GM21390 (cell line): ENCODE results near the gene HSPB9.

Experiments
- ATAC-seq: cut with Tn5 transposase; IDR thresholded peaks from one replicate; pipeline ENCODE4 v1.9.1; 2021; ENCODE audit not compliant: unreplicated experiment

HSPB9 gene

GRCh38 chr17:42098730-42099399 is 23.7 kb upstream of the HSPB9 start:
- no peak for ATAC-seq

GRCh38 chr17:42101513-42102292 is 20.9 kb upstream of the HSPB9 start:
- no peak for ATAC-seq

GRCh38 chr17:42103221-42103954 is 19.2 kb upstream of the HSPB9 start:
- no peak for ATAC-seq

- no peak for ATAC-seq
Observed at GRCh38 chr17:42104264-42104663, 18.3 kb upstream of the HSPB9 start.

- no peak for ATAC-seq
Observed at GRCh38 chr17:42106009-42106408, 16.6 kb upstream of the HSPB9 start.

GRCh38 chr17:42107124-42107523 is 15.5 kb upstream of the HSPB9 start:
- ATAC-seq = no peak

GRCh38 chr17:42107597-42108576 is 14.7 kb upstream of the HSPB9 start:
- ATAC-seq = no peak

- no peak for ATAC-seq
Observed at GRCh38 chr17:42109086-42109485, 13.5 kb upstream of the HSPB9 start.

GRCh38 chr17:42110301-42111264 is 12.0 kb upstream of the HSPB9 start:
- ATAC-seq = no peak

GRCh38 chr17:42111265-42111636 is 11.4 kb upstream of the HSPB9 start:
- ATAC-seq = no peak

- ATAC-seq = no peak
Observed at GRCh38 chr17:42111871-42112551, 10.6 kb upstream of the HSPB9 start.

- ATAC-seq = peak; percentile 57
Observed at GRCh38 chr17:42112552-42113176, 9.9 kb upstream of the HSPB9 start, which contains the start of gene DHX58. DHX58 (minus strand) TSS chr17:42112714; CDS start chr17:42111892, 822 bp downstream.

GRCh38 chr17:42113293-42114069 is 9.1 kb upstream of the HSPB9 start:
- ATAC-seq = no peak

GRCh38 chr17:42114118-42114517 is 8.5 kb upstream of the HSPB9 start:
- no peak for ATAC-seq

- ATAC-seq = no peak
Observed at GRCh38 chr17:42116705-42117396, 5.8 kb upstream of the HSPB9 start.

GRCh38 chr17:42117397-42118125 is 5.0 kb upstream of the HSPB9 start:
- no peak for ATAC-seq
